GM19397 (cell line): Measurements from ENCODE around the gene STARD7.
A peak's percentile ranks its signal among the peaks of the same experiment; 100 is the strongest.
"Not testable (repeated sequence)": the region's sequence is repeated elsewhere in the genome, so short reads cannot be mapped to it uniquely, and the experiment has no call there.

Experiments
- ATAC-seq: cut with Tn5 transposase; IDR thresholded peaks from one replicate; pipeline ENCODE4 v1.9.1; 2021; ENCODE audit warnings: mild to moderate bottlenecking, moderate library complexity; ENCODE audit not compliant: unreplicated experiment

The STARD7 gene

GRCh38 chr2:96150007-96150640, 58.5 kb downstream of the STARD7 start:
- no peak for ATAC-seq

- peak; percentile 22 for ATAC-seq
Observed at GRCh38 chr2:96148410-96149217, 60.0 kb downstream of the STARD7 start.

GRCh38 chr2:96147593-96148201, 60.9 kb downstream of the STARD7 start:
- no peak for ATAC-seq

- no peak for ATAC-seq
Observed at GRCh38 chr2:96146881-96147592, 61.6 kb downstream of the STARD7 start.

GRCh38 chr2:96146153-96146880, 62.3 kb downstream of the STARD7 start:
- ATAC-seq: peak; percentile 39

GRCh38 chr2:96145848-96146152, 62.8 kb downstream of the STARD7 start:
- no peak for ATAC-seq

GRCh38 chr2:96145036-96145847, 63.4 kb downstream of the STARD7 start, which contains the start of gene DUSP2:
DUSP2 (minus strand) TSS chr2:96145440; CDS start chr2:96145354, 86 bp downstream.
- peak; percentile 54 for ATAC-seq

GRCh38 chr2:96144481-96145035, 64.1 kb downstream of the STARD7 start:
- ATAC-seq: no peak

- ATAC-seq: no peak
Observed at GRCh38 chr2:96143848-96144480, 64.7 kb downstream of the STARD7 start.

- no peak for ATAC-seq
Observed at GRCh38 chr2:96143231-96143847, 65.3 kb downstream of the STARD7 start.

- no peak for ATAC-seq
Observed at GRCh38 chr2:96142217-96143113, 66.2 kb downstream of the STARD7 start.

GRCh38 chr2:96141624-96141967, 67.0 kb downstream of the STARD7 start:
- not testable (repeated sequence) for ATAC-seq

- ATAC-seq: no peak
Observed at GRCh38 chr2:96140941-96141623, 67.5 kb downstream of the STARD7 start.

GRCh38 chr2:96139181-96139758, 69.4 kb downstream of the STARD7 start:
- no peak for ATAC-seq

GRCh38 chr2:96138179-96139145, 70.2 kb downstream of the STARD7 start, which contains the start of gene ASTL:
ASTL (minus strand) TSS chr2:96138502; CDS start chr2:96138436, 66 bp downstream.
- no peak for ATAC-seq
